Natural killer cell (primary cell): ENCODE measurements around the gene CCNL2. TPM values are rescaled to one million over a fixed set of nuclear protein-coding genes. Genes with fewer than 3 reads are reported as not detected.
A peak's percentile ranks its signal among the peaks of the same experiment; 100 is the strongest.
"Not testable (repeated sequence)": the region's sequence is repeated elsewhere in the genome, so short reads cannot be mapped to it uniquely, and the experiment has no call there.

Experiments used
- ATAC-seq, 3 donors: fragments of 150-1000 bp in 2 of 3; fragments of 200-7000 bp in 1 of 3; cut with Tn5 transposase; 1 replicate in 1 of 3; 2 replicates in 2 of 3; pipeline ENCODE4 v1.10.0; 2021; ENCODE audit warnings: mild to moderate bottlenecking in 2 of 3, moderate library complexity in 2 of 3
- DNase-seq, 2 donors: peaks; one replicate each; pipeline versions ENCODE4 v3.0.0 to v3.0.0-alpha.2; 2013 to 2021; ENCODE audit warnings: mixed read lengths in 1 of 2
- H3K27ac ChIP-seq: one replicate; pipeline ENCODE4 v1.5.1; 2013; ENCODE audit warnings: mild to moderate bottlenecking, low read length
- H3K27me3 ChIP-seq: one replicate; pipeline ENCODE4 v1.6.1; 2013; ENCODE audit warnings: low read length; ENCODE audit not compliant: control insufficient read depth, insufficient read depth
- H3K36me3 ChIP-seq: one replicate; pipeline ENCODE4 v1.6.1; 2013; ENCODE audit warnings: low read length; ENCODE audit not compliant: control insufficient read depth, insufficient read depth
- H3K4me1 ChIP-seq: one replicate; pipeline ENCODE4 v1.6.1; 2013; ENCODE audit warnings: low read length; ENCODE audit not compliant: control insufficient read depth, insufficient read depth
- H3K4me3 ChIP-seq: one replicate; pipeline ENCODE4 v1.5.1; 2013; ENCODE audit warnings: low read length
- H3K9me3 ChIP-seq: one replicate; pipeline ENCODE4 v1.6.1; 2013; ENCODE audit warnings: low read length; ENCODE audit not compliant: control insufficient read depth, insufficient read depth
- H3K27ac Mint-ChIP-seq, 2 donors: one replicate each; pipeline ENCODE4 v1.8.0; 2022; ENCODE audit warnings: mild to moderate bottlenecking in 2 of 2, mixed read lengths in 2 of 2, moderate library complexity in 1 of 2
- H3K27me3 Mint-ChIP-seq, 2 donors: one replicate each; pipeline ENCODE4 v1.8.0; 2022; ENCODE audit warnings: low read depth in 2 of 2, mixed read lengths in 2 of 2
- H3K36me3 Mint-ChIP-seq: one replicate; pipeline ENCODE4 v1.8.0; 2022; ENCODE audit warnings: mixed read lengths
- H3K4me1 Mint-ChIP-seq, 2 donors: one replicate each; pipeline ENCODE4 v1.8.0; 2022; ENCODE audit warnings: mixed read lengths in 2 of 2
- H3K4me3 Mint-ChIP-seq: one replicate; pipeline ENCODE4 v1.8.0; 2022; ENCODE audit warnings: mild to moderate bottlenecking, moderate library complexity, mixed read lengths
- H3K9me3 Mint-ChIP-seq, 2 donors: one replicate each; pipeline ENCODE4 v1.8.0; 2022; ENCODE audit warnings: mixed read lengths in 2 of 2
- WGBS: methylation state at CpG from one replicate; pipeline ENCODE4 v1.1.7; 2013; ENCODE audit warnings: missing lambda C conversion rate; ENCODE audit not compliant: insufficient coverage; 5-methylcytosine and 5-hydroxymethylcytosine counted together
- intact Hi-C: fragments of 100-400 bp; cut with micrococcal nuclease; formaldehyde crosslinking; loops from one replicate; pipeline ENCODE4 v1.14.2; 2022
- total RNA-seq, 4 donors: library from RNA; stranded (reverse); fragments of 120-200 nt in 1 of 4; gene quantifications; one replicate each; pipeline versions ENCODE4 v1.2.3 to v1.2.4, GENCODE V29; 2013 to 2022
- TF ChIP-seq, protein P1 (sequence below): fragments of 200-600 bp; IDR thresholded peaks from one replicate; pipeline ENCODE4 v1.8.0; 2022; ENCODE audit warnings: antibody characterized with exemption

Gene CCNL2
- total RNA-seq, 3 donors from 2014 or later (not counting 1 experiment from before 2014, with no cell fraction given) = 253 to 281 (median 274) TPM

DNA sequence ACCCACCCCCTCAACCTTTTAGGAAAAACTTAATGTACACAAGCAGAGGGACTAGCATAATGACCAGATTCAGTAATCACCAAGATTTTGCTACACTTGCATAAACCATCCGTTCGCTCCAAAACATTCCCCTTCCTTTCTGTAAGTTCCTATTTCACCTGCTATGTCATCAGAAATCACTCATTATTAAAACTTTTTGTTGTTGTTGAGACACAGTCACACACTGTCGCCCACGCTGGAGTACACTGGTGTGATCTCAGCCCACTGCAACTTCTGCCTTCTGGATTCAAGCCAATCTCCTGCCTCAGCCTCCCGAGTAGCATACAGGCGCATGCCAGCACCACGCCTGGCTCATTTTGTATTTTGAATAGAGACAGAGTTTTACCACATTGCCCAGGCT, 4.5 kb upstream of the CCNL2 start:
- H3K4me1 Mint-ChIP-seq = peaks cover 22 to 43% of the 10 kb centered on the region in 2 donors
- 94% methylated on average over 7 of the region's 7 CpGs for WGBS

DNA sequence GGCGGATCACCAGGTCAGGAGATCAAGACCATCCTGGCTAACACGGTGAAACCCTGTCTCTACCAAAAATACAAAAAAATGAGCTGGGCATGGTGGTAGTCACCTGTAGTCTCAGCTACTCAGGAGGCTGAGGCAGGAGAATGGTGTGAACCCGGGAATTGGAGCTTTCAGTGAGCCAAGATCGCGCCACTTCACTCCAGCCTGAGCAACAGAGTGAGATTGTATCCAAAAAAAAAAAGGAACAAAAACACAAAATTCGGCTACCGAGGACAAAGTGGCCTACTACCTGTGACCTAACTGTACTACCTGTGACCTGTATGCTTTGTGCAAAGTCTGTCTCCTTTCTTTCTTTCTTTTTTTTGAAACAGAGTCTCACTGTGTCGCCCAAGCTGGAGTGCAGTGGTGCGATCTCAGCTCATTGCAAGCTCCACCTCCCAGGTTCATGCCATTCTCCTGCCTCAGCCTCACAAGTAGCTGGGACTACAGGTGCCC, 3.8 kb upstream of the CCNL2 start:
- intact Hi-C loops = not testable (repeated sequence)
- WGBS = 95% methylated on average over 9 of the region's 9 CpGs

More for the DNA sequence above, 4.5 kb upstream of the CCNL2 start:
- no peak for ATAC-seq
- H3K9me3 Mint-ChIP-seq = no peaks in the 10 kb centered on the region
- Histone ChIP-seq H3K27ac (no peak overlapping the region), H3K27me3 (no peaks in the 10 kb centered on the region), H3K4me1 (peaks cover 41% of the 10 kb centered on the region), H3K9me3 (no peaks in the 10 kb centered on the region), H3K4me3 (no peak overlapping the region), H3K36me3 (peaks cover 39% of the 10 kb centered on the region)
- no peaks in the 10 kb centered on the region for H3K36me3 Mint-ChIP-seq
- intact Hi-C loops = no loop called here
- TF ChIP-seq, protein P1, sequence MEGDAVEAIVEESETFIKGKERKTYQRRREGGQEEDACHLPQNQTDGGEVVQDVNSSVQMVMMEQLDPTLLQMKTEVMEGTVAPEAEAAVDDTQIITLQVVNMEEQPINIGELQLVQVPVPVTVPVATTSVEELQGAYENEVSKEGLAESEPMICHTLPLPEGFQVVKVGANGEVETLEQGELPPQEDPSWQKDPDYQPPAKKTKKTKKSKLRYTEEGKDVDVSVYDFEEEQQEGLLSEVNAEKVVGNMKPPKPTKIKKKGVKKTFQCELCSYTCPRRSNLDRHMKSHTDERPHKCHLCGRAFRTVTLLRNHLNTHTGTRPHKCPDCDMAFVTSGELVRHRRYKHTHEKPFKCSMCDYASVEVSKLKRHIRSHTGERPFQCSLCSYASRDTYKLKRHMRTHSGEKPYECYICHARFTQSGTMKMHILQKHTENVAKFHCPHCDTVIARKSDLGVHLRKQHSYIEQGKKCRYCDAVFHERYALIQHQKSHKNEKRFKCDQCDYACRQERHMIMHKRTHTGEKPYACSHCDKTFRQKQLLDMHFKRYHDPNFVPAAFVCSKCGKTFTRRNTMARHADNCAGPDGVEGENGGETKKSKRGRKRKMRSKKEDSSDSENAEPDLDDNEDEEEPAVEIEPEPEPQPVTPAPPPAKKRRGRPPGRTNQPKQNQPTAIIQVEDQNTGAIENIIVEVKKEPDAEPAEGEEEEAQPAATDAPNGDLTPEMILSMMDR = no peak
- no peak for DNase-seq
- H3K4me3 Mint-ChIP-seq = peak overlapping the region; percentile 17
- H3K27ac Mint-ChIP-seq = peak overlapping the region; percentile 25 to 42
- no peaks in the 10 kb centered on the region for H3K27me3 Mint-ChIP-seq

DNA sequence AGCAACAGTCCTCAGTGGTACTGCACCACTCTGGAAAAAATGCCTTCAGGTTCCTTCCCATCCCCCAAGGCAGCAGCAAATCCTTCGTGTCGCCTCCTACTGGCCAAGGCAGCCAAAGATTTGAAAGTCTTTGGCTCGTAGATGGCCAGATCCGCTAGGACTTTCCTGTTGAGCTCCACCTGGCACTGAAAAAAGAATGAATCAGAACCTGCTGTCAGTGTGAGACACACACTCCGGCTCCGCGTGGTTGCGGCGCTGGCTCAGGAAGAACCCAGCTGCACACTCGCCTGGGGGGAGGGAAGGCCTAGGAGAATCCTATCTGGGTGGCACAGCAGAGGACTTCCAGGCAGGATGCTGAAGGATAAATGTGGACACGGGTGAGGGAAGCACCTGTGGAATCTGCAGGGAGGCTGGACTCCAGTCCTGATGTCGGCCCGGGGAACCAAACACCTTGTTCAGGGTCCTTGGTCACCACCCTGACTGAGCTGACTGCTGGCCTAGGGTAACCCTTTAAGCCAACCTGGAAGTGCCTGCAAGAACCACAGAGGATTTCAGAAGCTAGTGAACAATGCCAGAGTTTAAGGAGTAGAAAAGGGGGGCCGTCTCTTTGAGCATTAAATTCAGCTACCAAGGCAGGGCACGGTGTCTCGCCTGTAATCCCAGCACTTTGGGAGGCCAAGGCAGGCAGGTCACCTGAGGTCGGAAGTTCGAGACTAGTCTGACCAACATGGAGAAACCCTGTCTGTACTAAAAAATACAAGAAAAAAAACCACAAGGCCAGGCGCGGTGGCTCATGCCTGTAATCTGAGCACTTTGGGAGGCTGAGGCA, 3.2 kb upstream of the CCNL2 start:
- Mint-ChIP-seq H3K27me3 (no peaks in the 10 kb centered on the region), H3K27ac (peak overlapping the region; percentile 52 to 86), H3K4me3 (peak overlapping the region; percentile 25), H3K4me1 (peaks cover 29 to 51% of the 10 kb centered on the region in 2 donors), H3K9me3 (no peaks in the 10 kb centered on the region), H3K36me3 (no peaks in the 10 kb centered on the region)
- no peak for ATAC-seq
- peak in 1 of 2 donors; percentile 62 for DNase-seq
- no peak overlapping the region for H3K4me3 ChIP-seq
- intact Hi-C loops = no loop called here
- TF ChIP-seq, protein P1 = peak; percentile 19
- no peak overlapping the region for H3K27ac ChIP-seq
- H3K36me3 ChIP-seq = peaks cover 46% of the 10 kb centered on the region
- WGBS = 90% methylated on average over 20 of the region's 20 CpGs
- no peaks in the 10 kb centered on the region for H3K27me3 ChIP-seq
- H3K4me1 ChIP-seq = peaks cover 48% of the 10 kb centered on the region
- no peaks in the 10 kb centered on the region for H3K9me3 ChIP-seq

More for the DNA sequence above, 3.8 kb upstream of the CCNL2 start:
- ATAC-seq, H3K9me3 ChIP-seq, H3K27me3 Mint-ChIP-seq, H3K4me3 Mint-ChIP-seq, H3K27ac ChIP-seq, H3K4me3 ChIP-seq, H3K9me3 Mint-ChIP-seq, DNase-seq, H3K36me3 Mint-ChIP-seq, H3K27me3 ChIP-seq: not testable (repeated sequence)
- H3K36me3 ChIP-seq = peaks cover 39% of the 10 kb centered on the region
- Mint-ChIP-seq H3K27ac (peak overlapping the region; percentile 25 to 42), H3K4me1 (peaks cover 25 to 47% of the 10 kb centered on the region in 2 donors)
- peaks cover 45% of the 10 kb centered on the region for H3K4me1 ChIP-seq

DNA sequence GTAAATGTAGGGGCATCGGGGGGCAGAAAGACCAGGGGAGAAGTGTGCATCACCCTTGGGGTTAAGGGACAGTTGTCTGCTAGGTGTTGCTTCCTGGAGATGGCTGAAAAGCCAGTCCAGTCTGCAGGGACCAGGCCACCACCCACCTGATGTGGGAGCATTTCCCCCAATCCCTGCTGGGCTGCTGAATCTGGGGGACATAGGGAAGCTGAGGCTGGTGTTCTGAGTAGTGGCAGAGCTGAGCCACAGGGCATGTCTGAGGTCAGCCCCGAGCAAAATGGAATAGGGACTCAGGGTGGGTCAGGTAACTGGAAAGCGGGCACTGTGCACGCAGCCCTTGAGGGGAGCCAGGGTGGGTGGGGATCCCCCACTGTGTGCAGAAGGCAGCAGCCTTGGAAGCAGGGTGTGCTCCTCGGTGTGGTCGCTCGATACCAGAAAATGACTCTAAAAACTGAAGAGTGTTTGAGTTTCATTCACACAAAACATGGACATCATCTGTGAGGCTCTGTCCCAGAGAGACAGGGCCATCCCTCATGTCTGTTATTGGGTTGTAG, 2.4 kb upstream of the CCNL2 start:
- intact Hi-C loops = no loop called here
- ATAC-seq (no peak), DNase-seq (no peak)
- H3K4me1 ChIP-seq = peaks cover 47% of the 10 kb centered on the region
- H3K27me3 Mint-ChIP-seq = no peaks in the 10 kb centered on the region
- no peaks in the 10 kb centered on the region for H3K36me3 Mint-ChIP-seq
- H3K4me1 Mint-ChIP-seq = peaks cover 29 to 50% of the 10 kb centered on the region in 2 donors
- H3K27ac Mint-ChIP-seq = peak overlapping the region; percentile 86 to 94
- H3K4me3 ChIP-seq = no peak overlapping the region
- H3K4me3 Mint-ChIP-seq = peak overlapping the region; percentile 9
- H3K27ac ChIP-seq = no peak overlapping the region
- no peaks in the 10 kb centered on the region for H3K27me3 ChIP-seq
- WGBS = 92% methylated on average over 7 of the region's 7 CpGs
- H3K9me3 Mint-ChIP-seq = no peaks in the 10 kb centered on the region
- peaks cover 49% of the 10 kb centered on the region for H3K36me3 ChIP-seq
- TF ChIP-seq, protein P1 = no peak
- H3K9me3 ChIP-seq = no peaks in the 10 kb centered on the region
